ENCODE data around the gene DLG1.

GRCh38 chr3:197343656-197344408 is 45.4 kb upstream of the DLG1 start:
- TF ChIP-seq SUZ12 (IDR thresholded peaks at IDR 0.05; ENCODE audit: extremely low read depth, insufficient read depth, insufficient read length), result no peak
- no peak for TF ChIP-seq YY1 (IDR thresholded peaks at IDR 0.05; ENCODE audit: insufficient read depth, insufficient read length)
